GM18526 (cell line): Measurements from ENCODE around the gene MOV10.

Experiments used
- POLR2A ChIP-seq: IDR thresholded peaks from 3 replicates; pipeline ENCODE4 v1.6.1; 2011; ENCODE audit not compliant: insufficient read length; ENCODE audit errors: extremely low read depth

Gene MOV10

GRCh38 chr1:112689196-112689841 is 14.9 kb downstream of the MOV10 start:
- no peak for TF ChIP-seq POLR2A

- TF ChIP-seq POLR2A, result no peak
These were observed 15.4 kb downstream of the MOV10 start for GRCh38 chr1:112689842-112690237.

GRCh38 chr1:112692681-112693080 is 18.2 kb downstream of the MOV10 start:
- TF ChIP-seq POLR2A, result no peak

DNA sequence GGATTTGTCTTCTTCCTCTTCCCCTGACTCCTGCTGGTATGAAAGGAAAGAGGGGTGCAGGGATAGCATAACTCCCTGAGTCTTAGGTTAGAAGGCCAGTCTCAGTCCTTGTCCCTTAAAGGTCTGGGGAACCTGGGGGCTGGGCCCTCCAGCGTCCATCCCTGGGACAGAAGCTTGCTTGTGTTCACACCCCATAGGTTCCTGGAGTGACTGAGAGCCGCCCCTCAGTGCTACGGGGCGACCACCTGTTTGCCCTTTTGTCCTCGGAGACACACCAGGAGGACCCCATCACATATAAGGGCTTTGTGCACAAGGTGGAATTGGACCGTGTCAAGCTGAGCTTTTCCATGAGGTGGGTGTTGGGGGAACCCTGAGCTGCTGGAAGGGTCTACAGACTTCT is 19.4 kb downstream of the MOV10 start:
- TF ChIP-seq POLR2A, result no peak

DNA sequence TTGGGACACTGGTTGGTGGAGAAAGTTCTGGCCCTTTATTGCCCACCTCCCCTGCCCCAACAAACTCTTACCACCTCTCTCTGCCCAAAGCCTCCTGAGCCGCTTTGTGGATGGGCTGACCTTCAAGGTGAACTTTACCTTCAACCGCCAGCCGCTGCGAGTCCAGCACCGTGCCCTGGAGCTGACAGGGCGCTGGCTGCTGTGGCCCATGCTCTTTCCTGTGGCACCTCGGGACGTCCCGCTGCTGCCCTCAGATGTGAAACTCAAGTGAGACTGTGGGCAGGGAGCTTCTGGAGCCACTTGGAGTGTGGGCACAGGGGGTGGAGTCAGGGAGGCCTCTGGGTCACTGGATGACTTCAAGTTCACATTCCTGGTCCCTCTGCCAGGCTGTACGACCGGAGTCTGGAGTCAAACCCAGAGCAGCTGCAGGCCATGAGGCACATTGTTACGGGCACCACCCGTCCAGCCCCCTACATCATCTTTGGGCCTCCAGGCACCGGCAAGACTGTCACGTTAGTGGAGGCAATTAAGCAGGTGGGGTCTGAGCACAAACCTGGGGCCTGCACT is 20.0 kb downstream of the MOV10 start:
- TF ChIP-seq POLR2A, result no peak

DNA sequence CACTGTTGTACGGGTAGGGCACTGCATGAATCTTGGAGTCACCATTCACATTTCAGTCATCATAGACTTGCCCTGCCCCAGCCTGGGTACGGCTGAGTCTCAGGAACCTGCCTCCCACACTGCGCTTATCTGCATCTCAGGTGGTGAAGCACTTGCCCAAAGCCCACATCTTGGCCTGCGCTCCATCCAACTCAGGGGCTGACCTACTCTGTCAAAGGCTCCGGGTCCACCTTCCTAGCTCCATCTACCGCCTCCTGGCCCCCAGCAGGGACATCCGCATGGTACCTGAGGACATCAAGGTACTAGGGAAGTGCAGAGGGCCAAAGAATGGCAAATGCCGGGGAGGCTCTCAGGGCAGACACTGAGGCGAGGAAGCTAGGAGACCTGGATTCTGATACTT is 20.8 kb downstream of the MOV10 start:
- TF ChIP-seq POLR2A, result no peak

DNA sequence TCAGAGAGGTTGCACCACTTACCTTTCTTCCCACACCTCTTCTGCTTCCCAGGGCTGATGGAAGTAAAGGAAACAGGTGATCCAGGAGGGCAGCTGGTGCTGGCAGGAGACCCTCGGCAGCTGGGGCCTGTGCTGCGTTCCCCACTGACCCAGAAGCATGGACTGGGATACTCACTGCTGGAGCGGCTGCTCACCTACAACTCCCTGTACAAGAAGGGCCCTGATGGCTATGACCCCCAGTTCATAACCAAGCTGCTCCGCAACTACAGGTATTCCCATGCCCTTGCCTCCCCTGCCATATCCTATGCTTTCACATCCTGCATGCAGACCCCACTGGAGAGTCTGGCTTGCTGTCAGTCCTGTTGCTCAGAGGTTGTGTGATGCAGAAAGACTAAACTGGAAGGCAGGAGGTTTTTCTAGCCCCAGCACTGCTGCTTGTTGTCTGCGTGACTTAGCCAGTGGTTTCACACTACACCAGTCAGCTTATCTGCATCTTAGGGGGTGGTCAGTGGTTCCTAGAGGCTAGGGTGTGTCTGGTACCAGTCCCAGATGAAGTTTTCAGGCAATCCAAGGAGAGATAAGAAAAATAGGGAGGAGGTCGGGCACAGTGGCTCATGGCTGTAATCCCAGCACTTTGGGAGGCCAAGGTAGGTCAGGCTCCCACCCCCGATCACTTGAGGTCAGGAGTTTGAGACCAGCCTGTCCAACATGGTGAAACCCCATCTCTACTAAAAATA is 22.3 kb downstream of the MOV10 start:
- no peak for TF ChIP-seq POLR2A

GRCh38 chr1:112697781-112698201 is 23.3 kb downstream of the MOV10 start:
- TF ChIP-seq POLR2A, result no peak

- TF ChIP-seq POLR2A, result no peak
These were observed 24.2 kb downstream of the MOV10 start for GRCh38 chr1:112698366-112699310.

DNA sequence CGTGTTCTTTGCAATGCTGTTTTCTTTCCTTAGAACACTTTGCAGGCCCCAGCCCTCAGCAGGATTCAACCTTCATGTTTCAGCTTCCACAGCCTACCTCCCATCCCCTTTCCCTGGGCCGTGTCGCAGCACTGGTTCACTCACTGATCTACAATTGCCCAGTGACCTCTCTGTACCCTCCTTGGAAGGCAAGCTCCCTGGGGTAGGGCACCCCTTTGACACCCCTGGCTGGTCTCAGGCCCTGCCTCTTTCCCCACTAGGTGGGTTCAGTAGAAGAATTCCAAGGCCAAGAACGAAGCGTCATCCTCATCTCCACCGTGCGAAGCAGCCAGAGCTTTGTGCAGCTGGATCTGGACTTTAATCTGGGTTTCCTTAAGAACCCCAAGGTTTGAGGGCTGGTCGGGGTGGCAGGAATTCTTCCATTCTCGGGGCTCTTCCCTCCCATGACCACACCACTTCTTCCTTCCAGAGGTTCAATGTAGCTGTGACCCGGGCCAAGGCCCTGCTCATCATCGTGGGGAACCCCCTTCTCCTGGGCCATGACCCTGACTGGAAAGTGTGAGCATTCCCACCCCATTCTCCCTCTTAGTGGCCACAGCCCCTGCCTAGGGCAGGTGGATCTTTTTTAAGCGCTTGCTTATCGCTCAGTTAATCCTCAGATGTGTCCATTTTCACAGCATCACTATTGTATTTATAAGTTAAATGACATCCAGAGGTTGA is 25.1 kb downstream of the MOV10 start:
- TF ChIP-seq POLR2A, result no peak

DNA sequence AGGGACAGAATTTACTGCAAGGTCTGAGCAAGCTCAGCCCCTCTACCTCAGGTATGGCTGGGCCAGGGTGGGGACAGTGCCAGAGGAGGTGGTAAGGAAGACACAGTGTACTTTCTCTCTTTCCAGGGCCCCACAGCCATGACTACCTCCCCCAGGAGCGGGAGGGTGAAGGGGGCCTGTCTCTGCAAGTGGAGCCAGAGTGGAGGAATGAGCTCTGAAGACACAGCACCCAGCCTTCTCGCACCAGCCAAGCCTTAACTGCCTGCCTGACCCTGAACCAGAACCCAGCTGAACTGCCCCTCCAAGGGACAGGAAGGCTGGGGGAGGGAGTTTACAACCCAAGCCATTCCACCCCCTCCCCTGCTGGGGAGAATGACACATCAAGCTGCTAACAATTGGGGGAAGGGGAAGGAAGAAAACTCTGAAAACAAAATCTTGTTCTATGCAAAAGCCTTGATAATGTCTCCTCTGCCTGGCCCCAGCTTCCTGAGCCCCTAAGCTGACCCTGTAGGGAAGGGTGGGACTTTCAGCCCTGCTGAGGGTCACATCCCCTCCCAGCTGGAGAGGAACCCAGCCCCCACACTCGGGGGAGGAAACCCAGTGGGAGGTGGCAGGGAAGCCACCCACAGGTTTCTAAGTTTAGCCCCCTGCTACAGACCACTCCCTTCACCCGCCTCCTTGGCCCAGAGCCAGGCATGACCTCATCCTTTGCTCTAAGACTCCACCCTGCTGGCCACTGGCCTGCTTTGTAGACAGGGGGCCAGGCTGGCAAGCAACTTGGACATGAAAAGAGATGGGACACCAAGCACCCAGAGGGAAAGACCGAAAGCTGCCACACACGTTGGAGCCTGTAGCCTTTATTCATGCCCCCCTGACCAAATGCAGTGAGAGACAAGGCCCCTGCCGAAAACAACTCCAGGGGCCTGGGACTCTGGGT is 26.1 kb downstream of the MOV10 start:
- peak; percentile 21 for TF ChIP-seq POLR2A

- TF ChIP-seq POLR2A, result no peak
These were observed 27.0 kb downstream of the MOV10 start for GRCh38 chr1:112701227-112702066.

DNA sequence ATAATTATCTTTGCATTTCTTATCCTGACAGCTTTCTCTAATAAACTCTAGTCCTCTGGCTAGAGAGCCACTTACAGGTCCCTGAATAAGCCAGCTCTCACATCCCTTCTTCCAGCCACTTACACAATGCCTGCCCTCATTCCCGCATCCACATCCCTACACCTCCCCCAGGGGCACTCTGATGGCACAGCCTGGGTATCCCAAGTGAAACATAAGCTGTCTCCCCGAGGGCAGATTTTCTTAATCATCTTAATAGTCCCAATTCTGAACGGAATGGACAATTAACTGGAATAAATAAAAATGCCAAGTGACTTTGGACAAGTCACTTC is 27.6 kb downstream of the MOV10 start:
- no peak for TF ChIP-seq POLR2A
